HT1080 (cell line): Measurements from ENCODE around the gene RERE. TPM values are rescaled to one million over a fixed set of nuclear protein-coding genes. Genes with fewer than 3 reads are reported as not detected.

ENCODE experiments used
- DNase-seq: peaks from one replicate; pipeline ENCODE4 v3.0.0-alpha.2; 2015; ENCODE audit warnings: low read depth
- small RNA-seq: library from RNA; depleted of rRNA; stranded (forward); fragments of <200 nt; gene quantifications from one replicate; pipeline ENCODE3, GENCODE V24; 2014
- total RNA-seq: library from RNA; depleted of rRNA; stranded (reverse); fragments of >200 nt; shearing (Covaris generic); gene quantifications from 2 replicates; pipeline ENCODE4 v1.2.3, GENCODE V29; 2014; rRNA removed

RERE gene
- total RNA-seq, 1 experiment from 2014 or later: 12.4 TPM

- peak; percentile 82 for DNase-seq
Measured at GRCh38 chr1:8314346-8315280, 502.8 kb downstream of the RERE start.

GRCh38 chr1:8313231-8313630 is 504.2 kb downstream of the RERE start:
- no peak for DNase-seq

DNA sequence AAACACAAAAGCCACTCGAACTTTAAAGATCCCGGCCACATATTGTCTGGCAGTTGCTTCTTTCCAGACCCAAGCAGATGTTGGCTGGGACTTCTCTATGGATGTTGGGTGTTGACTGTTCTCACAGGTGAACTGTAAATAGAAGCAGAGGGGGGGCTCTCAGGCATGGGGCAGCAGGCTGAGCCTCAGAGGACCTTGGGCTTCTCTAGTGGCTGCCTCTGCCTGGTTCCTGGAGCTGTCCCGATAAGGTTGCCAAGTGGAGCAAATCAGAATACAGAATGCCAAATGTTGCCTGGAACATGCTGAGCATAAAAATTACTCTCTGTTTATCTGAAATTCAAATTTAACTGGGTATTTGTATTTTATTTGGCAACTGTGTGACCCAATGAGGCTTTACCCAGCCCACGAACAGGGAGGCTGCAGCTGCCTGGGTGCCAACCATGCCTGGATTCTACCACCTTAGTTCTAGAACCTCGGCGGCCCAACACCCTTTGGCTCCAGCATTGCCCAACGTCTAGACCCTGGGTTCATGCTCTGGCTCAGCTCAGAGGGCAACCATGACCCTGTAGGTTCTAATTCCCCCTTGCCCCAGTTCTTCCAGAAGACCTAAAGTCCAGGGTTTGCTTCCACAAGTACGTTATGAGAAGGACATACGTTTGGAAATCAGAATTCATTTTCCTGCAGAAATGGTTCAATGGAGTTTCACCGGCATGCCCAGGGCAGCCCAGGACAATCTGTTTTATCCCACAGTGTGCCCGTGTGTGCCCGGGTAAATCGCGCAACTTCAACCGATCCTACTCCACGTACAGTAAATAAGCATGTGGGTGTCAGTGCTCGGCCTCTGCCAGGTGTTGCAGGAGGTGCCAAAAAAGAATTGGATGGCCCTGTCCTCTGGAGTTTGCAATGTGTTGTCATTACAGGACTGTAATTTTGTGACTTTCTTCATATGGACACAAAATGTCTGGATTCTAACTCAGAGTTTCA is 504.9 kb downstream of the RERE start:
- DNase-seq: no peak

DNA sequence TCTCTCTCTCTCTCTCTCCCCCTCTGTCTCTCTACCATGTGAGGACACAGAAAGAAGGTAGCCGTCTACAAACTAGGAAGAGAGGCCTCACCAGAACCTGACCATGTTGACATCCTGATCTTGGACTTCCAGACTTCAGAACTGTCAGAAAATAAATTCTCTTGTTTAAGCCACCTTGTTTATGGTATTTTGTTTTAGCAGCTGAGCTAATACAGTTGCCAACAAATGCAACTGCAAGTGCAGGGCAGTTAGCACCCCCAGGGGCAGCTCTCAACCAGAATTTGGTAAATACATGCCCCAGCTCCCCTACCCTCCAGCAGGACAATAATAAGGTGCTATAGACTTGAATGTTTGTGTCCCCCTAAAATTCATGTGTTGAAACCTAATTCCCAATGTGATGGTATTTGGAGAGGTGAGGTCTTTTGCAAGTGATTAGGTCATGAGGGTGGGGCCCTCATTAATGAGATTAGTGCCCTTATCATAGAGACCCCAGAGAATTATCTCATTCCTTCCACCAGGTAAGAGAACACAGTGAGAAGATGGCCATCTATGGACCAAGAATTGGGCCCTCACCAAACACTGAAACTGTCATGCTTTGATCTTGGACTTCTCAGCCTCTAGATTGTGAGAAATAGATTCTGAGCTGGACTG is 506.2 kb downstream of the RERE start:
- no peak for DNase-seq

DNA sequence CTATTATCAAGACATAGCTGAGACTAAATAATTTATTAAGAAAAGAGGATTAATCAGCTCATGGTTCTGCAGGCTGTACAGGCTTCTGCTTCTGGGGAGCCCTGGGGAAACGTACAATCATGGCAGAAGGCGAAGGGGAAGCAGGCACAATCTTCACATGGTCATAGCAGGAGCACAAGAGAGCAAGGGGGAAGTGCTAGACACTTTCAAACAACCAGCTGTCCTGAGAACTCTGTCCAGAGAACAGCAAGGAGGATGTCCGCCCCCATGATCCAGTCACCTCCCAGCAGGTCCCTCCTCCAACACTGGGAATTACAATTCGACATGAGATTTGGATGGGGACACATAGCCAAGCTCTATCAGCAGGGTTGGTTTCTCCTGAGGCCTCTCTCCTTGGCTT is 509.8 kb downstream of the RERE start:
- no peak for DNase-seq

DNA sequence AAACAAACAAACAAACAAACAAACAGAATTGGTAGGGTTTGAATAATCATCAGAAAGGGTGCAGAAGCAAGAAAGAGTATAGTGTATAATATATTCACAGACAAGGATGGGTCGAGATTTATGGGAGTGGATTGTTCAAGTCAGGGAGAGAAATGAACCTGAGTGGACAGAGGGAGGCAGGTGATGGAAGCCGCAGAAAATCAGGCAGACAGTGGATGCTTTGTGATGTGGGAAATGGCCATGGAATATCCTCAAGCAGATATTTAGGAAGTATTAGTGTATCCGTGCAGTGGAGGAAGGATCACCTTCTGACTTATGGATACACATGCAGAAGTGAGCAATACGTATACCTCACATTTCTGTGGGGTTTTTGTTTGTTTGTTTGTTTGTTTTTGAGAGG is 513.6 kb downstream of the RERE start:
- DNase-seq: no peak

DNA sequence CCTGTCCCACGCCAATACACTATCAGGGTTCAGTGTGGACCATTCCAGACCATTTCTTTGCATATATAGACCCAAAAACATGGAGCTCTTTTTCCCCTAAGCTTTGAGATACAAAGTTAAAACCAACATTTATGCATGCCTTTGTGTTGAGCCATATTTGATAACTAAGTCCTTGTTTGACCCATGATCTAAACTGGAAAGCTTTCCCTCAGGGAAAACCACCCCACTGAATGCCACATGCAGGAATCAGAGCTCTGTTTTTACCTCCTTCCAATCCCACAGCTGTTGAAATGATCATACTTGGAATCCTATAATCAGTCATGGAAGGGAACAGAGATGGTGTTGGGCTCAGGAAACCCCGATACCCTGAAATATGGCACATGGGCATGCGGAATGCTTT is 514.3 kb downstream of the RERE start:
- no peak for DNase-seq

Small RNA genes within 50 kb of the gene (small RNA-seq; reads per million reads assigned to genes)
- not detected for gene MIR6728
- gene RF00019: not detected
- gene RF00599: not detected

Other genes with a start within 250 kb of the RERE start
- gene ENO1, start 61.0 kb upstream of the RERE start, total RNA-seq: 3,632 and 3,729 TPM in 2 replicates
- not detected in 2 replicates for gene CA6, start 128.2 kb upstream of the RERE start, total RNA-seq
- not detected in 2 replicates for gene SLC2A7, start 208.8 kb upstream of the RERE start, total RNA-seq